GM18498 (cell line): ENCODE results near the gene CD36.

Source experiments
- ATAC-seq: cut with Tn5 transposase; IDR thresholded peaks from one replicate; pipeline ENCODE4 v1.9.1; 2021; ENCODE audit warnings: mild to moderate bottlenecking, moderate library complexity; ENCODE audit not compliant: unreplicated experiment

Gene CD36

DNA sequence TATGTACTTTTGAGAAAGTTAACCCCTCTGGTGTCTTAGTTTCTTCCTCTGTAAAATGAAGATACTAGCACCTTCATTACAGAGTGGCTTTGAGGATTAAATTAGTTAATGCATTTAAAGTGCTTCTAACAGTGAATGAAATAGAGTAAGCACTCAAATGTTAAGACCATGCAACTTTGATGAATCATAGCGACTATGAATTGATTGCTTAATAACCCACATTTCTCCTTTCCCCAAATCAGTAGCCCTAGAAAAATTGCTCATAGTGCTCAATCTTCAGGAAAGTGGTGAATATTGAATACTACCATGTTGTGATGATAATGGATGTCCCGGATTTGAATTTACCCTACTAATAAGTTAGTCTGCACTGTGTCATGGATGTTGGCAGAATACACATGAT lies 48.1 kb downstream of the CD36 start:
- no peak for ATAC-seq

DNA sequence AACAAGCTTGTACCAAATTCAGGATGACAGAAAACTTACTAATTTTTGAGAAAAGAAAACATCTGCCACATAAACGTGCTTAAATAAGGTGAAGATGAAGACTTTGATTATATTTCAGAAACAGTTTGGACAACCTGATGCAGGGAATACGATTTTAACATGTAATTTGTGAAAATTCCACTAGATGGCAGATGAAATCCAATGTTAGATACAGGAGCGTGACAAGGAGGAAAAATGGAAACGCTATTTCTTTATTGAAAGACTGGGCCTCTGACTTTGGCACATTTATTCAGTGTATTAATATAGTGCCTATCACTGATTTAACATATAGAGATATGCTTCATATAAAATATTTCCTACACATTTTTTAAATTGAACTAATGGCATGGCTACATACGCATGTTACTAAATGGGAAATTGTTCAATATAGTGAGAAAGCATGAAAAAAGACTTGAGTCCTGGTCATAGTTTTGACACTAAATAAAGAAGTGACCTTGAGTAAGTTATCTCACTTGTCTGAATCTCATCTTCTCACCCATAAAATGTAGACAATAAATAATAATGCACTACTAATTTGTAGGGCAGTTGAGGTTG lies 60.7 kb downstream of the CD36 start:
- ATAC-seq, result no peak

DNA sequence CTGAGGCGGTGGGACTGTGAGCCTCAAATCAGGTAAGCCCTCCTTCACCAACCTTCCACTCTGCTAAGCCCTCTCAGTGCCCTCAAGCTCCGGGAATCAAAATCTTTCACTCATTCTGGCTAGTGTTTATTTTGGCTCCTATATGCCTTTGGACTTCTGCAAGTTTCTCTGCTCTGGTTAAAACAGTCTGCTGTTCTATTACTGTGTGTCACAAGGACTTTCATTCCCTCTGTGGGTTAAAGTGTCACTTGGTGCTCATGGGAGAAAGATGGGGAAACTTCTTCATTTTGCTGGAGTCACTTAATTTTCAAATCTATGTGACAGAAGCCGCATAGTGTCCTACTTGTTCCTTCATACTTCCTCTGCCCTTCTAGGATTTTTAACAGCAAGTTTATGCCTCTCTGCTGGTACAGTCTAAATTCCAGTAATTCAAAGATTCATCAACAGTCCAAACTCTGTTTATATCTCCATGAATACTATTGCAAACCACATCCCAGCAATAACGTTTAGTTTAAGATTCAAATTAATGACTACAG lies 61.3 kb downstream of the CD36 start:
- ATAC-seq, result no peak

DNA sequence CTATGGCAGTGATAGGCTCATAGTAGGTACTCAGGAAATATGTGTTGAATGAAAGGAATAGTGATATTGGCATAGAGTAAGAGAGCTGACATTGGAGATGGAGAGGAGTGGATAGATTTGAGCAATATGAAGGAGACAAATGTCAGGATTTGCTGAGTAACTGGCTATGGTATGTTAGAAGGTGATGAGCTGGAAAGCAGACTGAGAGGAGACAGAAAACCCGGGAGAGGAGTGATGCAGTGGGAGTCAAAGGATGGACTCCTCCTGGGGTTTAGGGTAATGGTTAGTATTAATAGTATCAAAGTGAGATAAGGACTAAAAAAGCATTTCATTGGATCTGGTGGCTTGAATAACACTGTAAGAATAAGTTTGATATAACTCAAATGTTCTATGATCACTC lies 64.8 kb downstream of the CD36 start:
- no peak for ATAC-seq

DNA sequence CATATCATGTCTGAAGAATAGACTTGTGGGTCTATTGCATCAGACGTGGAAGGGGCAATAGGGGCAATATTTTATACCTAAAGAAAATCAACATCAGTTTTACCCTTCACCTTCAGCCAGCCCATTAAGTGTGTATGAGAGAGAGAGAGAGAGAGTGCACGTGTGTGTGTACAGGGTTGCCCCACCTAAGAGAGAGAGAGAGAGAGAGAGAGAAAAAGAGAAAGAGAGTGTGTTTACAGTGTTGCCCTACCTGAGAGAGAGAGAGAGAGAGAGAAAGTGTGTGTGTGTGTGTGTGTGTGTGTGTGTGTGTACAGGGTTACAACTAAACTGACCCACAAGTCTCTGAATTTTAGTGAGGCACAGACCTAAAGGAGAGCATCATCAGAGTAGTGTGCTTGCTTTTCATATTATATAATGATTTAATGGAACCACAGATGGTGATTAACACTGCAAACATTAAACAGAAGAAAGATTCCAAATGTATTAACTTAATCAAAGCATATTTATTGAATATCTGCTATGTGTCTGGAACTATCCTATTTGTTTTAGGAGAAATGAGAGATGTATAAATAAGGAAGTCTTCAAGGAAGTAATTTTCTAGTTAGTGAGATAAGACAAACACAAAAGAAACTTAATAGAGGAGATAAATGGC lies 66.8 kb downstream of the CD36 start:
- no peak for ATAC-seq

DNA sequence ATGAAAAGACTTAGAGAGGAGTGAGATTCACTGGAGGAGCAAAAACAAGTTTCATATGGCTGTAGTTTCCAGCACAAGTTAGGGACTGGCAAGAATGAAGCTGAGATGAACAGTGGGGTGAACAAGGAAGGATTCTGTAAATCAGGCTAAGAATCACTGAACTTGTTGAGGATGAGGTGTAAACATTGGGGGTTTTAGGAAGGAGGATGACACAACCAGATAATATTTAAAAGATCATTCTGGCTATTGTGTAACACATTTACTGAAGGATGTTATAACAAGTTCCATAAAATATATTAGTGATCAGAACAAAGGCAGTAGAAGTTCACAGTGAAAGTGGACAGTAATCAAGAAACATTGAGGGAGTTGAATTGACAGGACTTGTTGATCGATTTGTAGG lies 68.9 kb downstream of the CD36 start:
- ATAC-seq, result no peak

DNA sequence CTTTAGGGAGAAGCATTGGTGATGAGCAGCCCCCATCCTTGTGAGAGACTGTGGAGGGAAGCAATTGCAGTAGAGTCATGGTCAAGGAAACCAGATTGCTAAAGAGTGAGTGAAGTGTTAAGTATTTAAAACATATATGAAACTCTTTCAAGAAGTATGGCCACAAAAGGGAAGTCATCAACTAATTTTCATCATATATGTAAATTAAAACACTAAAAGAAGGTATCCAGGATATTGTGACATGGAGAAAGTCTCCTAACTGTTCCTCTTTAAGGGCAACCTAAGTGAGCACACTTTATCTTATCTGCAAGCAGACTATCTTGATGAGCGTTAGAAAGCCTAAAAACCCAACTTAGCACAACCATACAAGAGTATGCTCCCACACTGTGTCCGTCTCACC lies 69.7 kb downstream of the CD36 start:
- no peak for ATAC-seq

DNA sequence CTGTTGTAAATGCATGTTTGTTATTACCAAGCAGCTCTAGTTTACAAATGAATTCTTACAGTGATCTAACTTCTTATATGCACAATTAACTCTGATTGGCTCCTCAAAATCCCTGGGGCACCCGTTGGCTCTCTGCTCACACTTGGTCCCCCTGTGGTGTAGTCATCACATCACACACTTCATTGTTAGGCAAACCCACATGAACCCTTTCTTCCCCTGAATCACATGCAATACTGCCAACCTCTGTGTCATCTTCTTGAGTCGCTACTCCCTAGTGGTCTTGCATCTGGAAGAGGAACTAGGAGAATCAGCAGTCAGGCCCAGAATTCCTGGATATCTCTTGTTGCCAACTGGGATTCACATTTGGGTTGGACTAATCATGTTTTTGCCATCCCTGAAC lies 73.1 kb downstream of the CD36 start:
- no peak for ATAC-seq

DNA sequence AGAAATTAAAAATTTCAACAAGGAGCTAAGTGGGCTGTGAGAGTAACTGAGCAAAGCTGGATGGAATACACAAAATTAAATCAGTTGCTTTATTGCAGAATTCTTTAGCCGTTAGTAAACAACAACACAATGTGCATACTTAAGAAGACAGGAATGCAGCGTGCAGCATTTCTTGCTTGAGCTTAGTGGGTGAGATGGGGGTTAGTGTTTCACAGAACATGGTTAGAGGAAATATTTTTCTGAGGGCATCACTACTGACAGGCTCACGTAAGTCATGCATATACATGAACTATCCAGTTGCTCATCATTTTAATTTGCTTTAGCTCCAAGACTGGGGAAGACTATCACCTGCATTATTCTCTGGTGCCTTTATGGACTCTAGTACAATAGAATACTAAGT lies 80.8 kb downstream of the CD36 start:
- ATAC-seq, result no peak

DNA sequence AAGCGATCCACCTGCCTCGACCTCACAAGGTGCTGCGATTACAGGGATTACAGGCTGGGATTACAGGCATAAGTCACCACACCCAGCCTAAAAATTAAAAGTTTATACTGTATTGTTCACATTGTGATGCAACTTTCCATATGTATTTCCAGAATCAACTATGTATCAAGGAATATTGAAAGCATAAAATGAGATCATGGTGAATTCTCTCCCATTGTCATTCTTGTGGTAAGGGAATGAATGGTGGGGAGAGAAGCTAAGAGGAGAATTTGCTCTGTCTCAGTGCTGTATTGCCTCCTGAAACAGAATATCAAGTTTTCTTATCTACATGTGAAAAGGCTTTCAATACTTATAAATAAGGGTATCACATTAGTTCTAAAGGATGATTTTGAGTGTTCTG lies 81.7 kb downstream of the CD36 start:
- ATAC-seq, result no peak

DNA sequence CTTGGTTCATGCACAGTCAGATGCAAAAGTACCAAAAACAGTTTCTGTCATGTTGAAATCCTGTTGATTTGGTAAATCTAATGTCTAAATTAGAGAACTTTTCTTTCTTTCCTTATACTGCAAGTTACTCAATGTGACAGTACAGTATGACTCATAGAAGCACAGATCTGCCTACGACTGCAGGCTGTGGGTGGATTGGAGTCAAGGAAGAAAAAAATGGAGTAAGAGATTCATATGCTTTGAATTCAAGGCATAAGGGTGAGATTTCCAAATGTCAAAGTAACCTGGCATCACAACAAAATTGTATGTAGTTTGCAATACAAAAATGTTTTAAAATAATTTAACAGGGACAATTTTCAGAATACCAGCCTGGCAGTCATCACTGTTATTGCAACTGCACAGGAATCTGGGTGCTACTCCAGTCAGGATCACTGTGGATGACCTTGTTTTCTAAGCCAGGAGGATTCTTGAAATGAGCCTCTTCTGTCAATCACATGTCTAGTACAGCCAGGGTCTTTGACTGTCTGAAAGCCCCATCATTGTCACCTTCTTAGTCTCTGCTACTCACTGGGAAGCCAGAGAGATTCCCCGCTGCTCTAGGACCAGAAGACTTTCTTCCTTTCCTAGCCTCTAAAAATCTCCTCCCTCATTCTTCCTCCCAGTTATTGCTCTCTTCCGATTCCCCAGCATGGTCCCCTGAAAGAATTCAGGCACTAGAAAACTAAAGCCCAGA lies 83.6 kb downstream of the CD36 start:
- ATAC-seq, result no peak

DNA sequence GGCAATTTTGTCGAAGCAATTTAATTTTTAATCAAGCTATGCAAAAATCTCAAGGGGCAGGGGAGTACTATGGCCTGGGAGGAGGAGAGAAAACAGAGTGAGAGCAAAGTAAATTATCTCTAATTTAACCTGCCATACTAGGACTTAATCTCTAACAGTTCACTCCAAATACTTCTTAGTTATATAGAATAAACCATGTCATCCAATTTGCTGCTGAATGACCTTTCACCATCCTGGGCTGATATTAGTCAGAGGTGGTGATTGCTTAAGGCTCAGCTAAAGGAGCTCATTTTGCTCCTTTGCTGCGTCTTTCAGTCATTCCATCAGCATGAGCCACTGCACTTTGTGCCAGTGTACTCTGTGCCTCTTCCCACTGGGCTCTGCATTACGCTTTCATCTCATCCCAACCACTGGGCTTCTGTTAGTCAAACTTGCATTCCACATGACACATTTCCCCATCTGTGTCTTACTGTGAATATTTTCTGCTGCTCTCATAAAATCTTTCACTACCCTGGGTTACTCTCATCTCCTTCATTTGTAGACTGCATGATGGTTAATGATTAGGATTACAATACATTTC lies 84.3 kb downstream of the CD36 start:
- ATAC-seq, result no peak

DNA sequence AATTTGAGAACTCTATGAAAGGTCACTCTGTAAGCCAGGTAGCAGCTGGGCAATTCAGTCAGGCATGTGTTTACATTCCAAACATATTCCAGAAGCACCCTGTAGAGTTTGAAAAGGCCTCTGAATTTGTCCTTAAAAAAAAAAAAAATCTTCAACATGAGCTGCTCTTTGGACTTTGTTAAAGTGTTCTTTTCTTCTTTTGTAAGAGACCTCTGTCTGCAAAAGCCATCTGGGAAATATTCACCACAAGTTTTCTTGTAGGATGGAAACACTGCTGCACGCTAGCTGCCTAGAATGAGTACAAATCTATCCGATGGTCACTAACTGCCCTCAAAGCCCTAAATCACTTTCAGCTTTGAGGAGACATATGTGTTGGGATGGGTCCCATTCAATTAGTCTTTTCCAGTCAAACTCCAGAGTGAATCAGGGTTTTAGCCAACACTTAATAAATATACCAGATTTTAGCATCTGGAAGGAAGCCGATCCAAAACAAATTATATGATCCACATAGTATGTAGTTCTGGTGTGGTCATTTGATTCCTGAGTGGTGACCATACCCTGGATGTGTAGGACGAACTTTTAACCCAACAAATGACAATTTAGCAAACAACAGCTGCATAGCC lies 85.9 kb downstream of the CD36 start:
- no peak for ATAC-seq

DNA sequence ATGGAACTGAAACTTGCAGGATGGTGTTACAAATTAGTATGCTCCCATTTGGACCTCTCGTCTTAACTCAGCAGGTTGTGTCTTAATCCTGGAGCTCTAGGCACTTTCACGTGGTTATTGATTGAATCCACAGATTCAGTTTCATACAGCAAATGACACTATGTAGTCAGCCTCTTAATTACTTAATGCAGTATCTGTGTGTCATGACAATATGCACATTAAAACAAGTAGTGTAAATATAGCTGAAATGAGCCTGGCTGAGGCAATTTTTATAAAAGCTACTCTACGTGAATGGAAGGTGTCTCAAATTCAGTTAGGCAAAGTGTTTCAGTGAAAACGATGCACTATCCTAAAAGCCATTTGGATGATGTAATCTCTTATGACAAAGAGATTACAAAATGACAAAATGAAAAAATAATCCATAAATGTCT lies 86.8 kb downstream of the CD36 start:
- ATAC-seq, result no peak
